Endometrium (tissue), 2 donors: ENCODE measurements around the gene BAIAP3.

Experiments used
- FAIRE-seq: peaks from 2 replicates; lab custom pipeline; 2012; peaks lifted over from hg19 to GRCh38; lab: Jason Lieb, UNC
- donor health status: control.
- donor health status: control.

Gene BAIAP3

DNA sequence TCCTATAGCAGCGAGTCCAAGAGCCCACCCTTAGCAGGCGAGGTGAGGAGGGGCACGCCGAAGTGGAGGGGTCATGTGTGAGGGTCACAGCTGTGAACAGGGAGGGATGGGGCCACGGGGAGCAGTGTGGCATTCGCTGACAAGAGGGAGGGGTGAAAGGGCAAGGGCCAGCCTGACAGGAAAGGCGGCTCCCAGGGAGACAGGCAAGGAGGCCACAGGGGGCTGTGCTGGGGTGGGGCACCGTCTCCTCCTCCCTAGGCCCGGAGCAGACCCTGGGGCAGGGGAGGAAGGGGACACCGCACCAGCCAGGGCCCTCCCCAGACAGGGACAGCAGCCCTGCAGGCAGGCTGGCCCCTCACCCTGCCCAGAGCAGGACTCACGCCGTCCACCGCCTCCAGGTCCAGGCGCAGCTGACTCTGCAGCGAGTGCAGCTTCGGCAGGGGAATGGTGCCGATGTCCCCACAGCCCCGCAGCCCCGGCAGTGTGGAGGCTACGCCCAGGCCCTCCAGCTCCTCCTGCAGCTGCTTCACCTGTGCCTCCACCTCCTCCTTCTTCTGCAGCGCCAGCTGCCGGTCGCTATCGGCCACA is 33.4 kb downstream of the BAIAP3 start:
- no peak for FAIRE-seq

- no peak for FAIRE-seq
Measured at GRCh38 chr16:1367486-1368174, 34.2 kb downstream of the BAIAP3 start.

GRCh38 chr16:1371054-1371978 is 37.9 kb downstream of the BAIAP3 start:
- no peak for FAIRE-seq

DNA sequence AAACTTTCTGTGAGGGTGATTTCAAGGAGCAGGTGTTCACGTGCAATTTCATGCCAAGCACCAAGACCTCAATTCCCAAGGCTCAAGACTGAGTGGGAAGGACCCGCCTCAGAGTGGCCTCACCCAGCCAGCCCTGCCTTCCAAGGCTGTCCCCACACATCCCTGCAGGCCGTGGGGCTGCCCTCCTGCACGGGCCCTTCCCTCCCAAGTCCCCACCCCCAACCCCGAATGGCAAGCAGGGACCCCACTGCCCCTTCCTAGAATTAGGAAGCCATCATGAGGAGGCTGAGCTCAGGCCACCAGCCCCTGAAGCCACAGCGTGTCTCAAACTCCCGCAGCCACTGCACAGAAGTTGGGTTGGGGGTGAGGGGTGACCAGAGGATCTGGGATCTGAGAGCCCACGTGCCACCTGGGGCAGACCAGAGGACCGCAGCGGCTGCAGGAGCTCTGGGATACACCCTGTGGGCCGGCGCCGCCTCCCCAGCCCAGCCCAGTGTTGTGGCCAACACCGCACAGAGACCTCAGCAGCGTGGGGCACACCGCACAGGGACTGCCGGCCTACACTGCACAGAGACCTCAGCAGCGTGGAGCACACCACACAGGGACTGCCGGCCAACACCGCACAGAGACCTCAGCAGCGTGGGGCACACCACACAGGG is 39.0 kb downstream of the BAIAP3 start:
- no peak for FAIRE-seq

DNA sequence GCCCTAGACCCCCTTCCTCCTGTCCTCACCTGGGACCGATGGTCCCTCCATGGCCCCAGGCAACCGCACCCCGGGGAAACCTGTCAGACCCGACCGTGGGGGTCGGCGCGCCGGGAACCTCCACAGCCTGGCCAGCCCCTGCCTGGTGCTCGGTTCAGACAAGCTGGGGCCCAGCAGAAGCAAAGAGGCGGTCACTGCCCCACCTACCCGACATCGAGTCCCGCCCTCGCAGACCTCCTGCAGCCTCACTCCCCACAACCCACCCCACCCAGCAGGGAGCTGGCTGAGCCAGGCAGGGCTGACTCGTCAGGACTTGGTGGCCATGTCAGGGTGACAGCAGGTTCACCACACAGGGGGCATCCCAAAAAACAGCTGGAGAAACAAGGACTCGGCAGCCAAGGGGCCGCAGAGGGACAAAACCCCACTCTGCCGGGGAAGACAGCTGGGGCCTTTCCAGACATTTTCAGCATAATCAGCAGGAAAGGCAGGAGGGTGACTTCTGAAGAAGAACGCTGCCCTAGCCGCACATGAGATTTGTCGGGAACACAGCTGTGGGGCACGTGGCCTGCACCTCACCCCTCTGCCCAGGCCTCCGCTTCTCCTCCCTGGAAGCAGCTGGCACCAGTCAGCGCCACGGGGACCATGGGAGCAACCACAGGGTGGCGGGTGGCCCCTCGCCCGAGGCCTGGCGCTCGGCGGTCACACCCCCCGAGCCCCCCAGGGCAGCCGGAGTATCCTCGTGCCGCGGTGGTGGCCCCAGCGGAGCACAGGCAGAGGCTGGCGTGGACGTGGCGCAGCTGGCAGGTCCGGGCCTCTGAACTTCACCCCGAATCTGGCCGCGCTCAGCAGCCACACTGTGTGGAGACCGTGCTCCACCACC is 41.2 kb downstream of the BAIAP3 start:
- no peak for FAIRE-seq

DNA sequence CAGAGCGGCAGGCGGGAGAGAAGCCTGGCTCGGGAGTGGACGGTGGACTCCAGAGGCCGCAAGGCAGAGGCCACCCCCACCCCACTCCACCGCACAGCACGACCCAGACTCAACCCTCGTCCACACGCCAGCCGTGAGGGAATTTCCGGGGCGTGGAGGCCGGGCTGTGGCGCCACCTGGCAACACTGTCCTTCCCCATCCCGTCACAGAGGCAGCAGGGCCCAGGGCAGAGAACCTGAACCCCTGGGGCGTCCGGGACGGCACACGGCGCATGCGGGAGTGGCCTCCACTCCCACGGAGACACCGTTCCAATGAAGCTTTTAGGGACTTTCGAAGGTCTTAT is 41.8 kb downstream of the BAIAP3 start:
- FAIRE-seq: no peak

- FAIRE-seq: no peak
Measured at GRCh38 chr16:1375741-1376410, 42.4 kb downstream of the BAIAP3 start.

GRCh38 chr16:1377406-1378010 is 44.1 kb downstream of the BAIAP3 start:
- no peak for FAIRE-seq

- no peak for FAIRE-seq
Measured at GRCh38 chr16:1378087-1378803, 44.8 kb downstream of the BAIAP3 start.

GRCh38 chr16:1378804-1379303 is 45.4 kb downstream of the BAIAP3 start:
- no peak for FAIRE-seq

DNA sequence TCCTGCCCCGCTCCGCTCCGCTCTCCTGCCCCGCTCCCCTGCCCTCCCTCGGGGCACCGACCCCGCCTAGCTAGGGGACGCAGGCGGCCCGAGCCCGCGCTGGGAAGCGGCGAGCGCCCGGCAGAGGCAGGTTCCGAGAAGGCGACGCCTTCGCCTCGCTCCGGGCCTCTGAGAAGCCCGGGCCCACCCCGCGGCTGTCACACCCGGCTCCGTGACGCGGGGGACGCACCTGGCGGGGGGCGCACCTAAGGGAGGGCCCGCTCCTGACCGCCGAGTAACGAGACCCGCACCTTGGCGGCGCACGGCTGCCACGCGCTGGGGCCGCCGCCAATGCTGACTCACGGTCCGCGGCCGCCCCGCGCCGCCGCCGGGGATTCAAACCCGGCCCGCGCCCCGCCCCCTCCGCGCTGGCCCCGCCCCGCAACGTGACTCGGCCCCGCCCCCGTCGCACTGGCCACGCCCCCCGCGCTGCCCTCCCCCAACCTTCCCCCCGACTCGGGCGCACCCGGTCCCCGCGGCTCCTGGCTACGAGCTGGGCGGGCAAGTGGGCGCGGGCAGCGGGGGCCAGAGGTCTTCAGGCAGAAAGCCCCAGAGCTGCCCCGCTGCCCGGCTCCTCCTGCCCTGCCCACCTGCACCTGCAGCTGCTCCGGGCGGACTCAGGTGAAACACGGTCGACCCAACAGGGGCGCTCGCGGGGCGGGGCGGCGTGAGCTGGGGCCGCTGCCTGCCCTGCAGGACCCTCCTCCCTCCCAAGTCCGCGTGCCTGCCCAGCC is 46.0 kb downstream of the BAIAP3 start:
- FAIRE-seq: no peak

- FAIRE-seq: no peak
Measured at GRCh38 chr16:1380195-1380594, 46.8 kb downstream of the BAIAP3 start.

DNA sequence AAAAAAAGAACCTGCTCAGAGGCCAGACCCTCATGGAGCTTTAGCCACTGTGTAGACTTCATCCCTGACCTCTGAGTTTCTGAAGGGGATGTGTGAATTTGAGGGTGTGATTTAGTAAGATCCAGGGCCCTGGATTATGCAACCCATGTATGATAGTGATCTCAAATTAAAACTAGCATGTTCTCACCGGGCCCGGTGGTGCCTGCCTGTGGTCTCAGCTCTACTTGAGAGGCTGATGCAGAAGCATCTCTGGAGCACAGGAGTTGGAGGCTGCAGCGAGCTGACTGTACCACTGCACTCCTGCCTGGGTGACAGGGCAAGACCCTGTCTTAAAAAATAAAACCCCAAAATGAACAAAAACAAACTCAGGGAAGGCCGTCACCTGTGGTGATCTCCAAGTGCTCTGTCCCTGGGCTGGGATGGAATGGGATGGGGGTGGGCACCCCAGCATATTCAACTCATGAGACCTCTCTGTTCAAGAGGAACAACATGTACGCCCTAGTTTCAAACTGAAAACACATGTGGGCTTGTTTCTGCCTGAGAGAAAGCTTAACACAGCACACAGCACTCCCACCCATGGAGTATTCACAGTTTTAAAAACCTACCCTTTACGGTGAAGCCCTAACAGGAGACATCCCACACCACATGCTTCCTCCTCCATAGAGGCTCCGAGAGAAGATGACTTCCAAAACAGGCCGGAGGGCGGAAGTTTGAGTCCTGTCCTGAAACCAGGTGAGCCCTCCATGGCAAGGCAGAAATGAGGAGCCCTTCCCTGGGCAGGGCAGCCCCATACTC is 48.4 kb downstream of the BAIAP3 start:
- no peak for FAIRE-seq

GRCh38 chr16:1383556-1383955 is 50.1 kb downstream of the BAIAP3 start:
- no peak for FAIRE-seq

DNA sequence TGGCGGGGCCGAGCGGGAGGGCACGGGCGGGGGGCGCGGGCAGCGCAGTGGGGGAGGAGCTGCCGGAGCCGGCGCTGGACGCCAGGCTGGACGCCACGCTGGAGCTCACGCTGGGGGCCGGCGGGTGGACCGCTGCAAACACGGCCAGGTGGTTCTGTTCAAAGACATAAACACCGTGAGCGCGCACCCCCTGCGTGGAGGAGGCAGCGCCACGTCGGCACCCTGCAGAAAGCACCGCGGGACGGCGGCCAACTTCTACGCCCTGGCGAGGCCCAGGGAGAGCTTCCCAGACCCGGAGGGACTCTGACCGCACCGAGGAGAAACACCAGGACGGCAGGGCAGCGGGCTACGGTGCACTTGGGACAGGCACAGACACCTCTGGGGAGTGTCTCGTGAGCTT is 51.8 kb downstream of the BAIAP3 start:
- no peak for FAIRE-seq

DNA sequence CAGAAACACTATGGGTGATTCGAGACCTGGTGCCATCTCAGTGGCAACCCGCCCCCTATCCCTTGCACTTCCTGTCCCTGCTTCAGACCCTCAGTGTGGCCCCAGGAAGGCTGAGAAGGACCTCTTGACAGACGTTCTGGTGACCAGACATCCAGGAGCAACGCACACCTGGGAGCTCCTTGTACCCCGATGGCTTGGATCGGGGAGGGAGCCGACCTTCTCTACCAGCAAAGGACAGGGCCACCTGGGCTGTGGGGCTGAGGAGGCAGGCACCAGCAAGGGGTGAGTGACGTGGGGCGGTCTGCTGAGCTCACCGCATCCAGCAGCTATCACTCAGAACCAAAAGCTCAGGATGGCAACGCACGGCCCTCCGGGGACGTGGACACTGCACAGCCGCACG is 53.9 kb downstream of the BAIAP3 start:
- FAIRE-seq: no peak

GRCh38 chr16:1389762-1390161 is 56.3 kb downstream of the BAIAP3 start:
- FAIRE-seq: no peak

GRCh38 chr16:1390239-1390779 is 56.9 kb downstream of the BAIAP3 start:
- FAIRE-seq: no peak
